Eye (tissue), 1 donor: ENCODE measurements around the gene NHERF1.

ENCODE experiments used
- DNase-seq: peaks from one replicate; pipeline ENCODE4 v3.0.0-alpha.2; 2015

NHERF1 gene

GRCh38 chr17:74790161-74791058 is 42.0 kb downstream of the NHERF1 start:
- DNase-seq, result no peak

GRCh38 chr17:74792586-74793105 is 44.2 kb downstream of the NHERF1 start:
- no peak for DNase-seq

GRCh38 chr17:74795327-74796020 is 47.0 kb downstream of the NHERF1 start:
- no peak for DNase-seq

GRCh38 chr17:74796211-74796610 is 47.8 kb downstream of the NHERF1 start:
- no peak for DNase-seq

GRCh38 chr17:74796866-74797265 is 48.4 kb downstream of the NHERF1 start:
- peak; percentile 61 for DNase-seq

GRCh38 chr17:74797824-74798223 is 49.4 kb downstream of the NHERF1 start:
- DNase-seq, result no peak

- DNase-seq, result no peak
Observed at GRCh38 chr17:74798239-74798707, 49.8 kb downstream of the NHERF1 start.

GRCh38 chr17:74799097-74799496 is 50.7 kb downstream of the NHERF1 start:
- DNase-seq, result no peak

- no peak for DNase-seq
Observed at GRCh38 chr17:74800531-74800930, 52.1 kb downstream of the NHERF1 start.

GRCh38 chr17:74801896-74802295 is 53.5 kb downstream of the NHERF1 start:
- no peak for DNase-seq

- no peak for DNase-seq
Observed at GRCh38 chr17:74803388-74803930, 55.0 kb downstream of the NHERF1 start.

- no peak for DNase-seq
Observed at GRCh38 chr17:74803971-74804370, 55.5 kb downstream of the NHERF1 start.

GRCh38 chr17:74804683-74805082 is 56.3 kb downstream of the NHERF1 start:
- no peak for DNase-seq

- no peak for DNase-seq
Observed at GRCh38 chr17:74805591-74805991, 57.2 kb downstream of the NHERF1 start.

- DNase-seq, result no peak
Observed at GRCh38 chr17:74806334-74806733, 57.9 kb downstream of the NHERF1 start.

GRCh38 chr17:74807441-74807840 is 59.0 kb downstream of the NHERF1 start:
- no peak for DNase-seq

- no peak for DNase-seq
Observed at GRCh38 chr17:74807925-74808324, 59.5 kb downstream of the NHERF1 start.

- no peak for DNase-seq
Observed at GRCh38 chr17:74808714-74809430, 60.4 kb downstream of the NHERF1 start.

GRCh38 chr17:74810699-74811485 is 62.5 kb downstream of the NHERF1 start:
- peak; percentile 61 for DNase-seq

- DNase-seq, result peak; percentile 63
Observed at GRCh38 chr17:74812109-74813009, 63.9 kb downstream of the NHERF1 start.

- DNase-seq, result no peak
Observed at GRCh38 chr17:74814453-74814852, 66.0 kb downstream of the NHERF1 start.
